IPS DF 6.9 (cell line): ENCODE results near the gene HLA-DOA.

Source experiments
- DNase-seq: peaks from one replicate; pipeline ENCODE4 v3.0.0-alpha.2; 2013; ENCODE audit warnings: low read depth, low spot score
- H3K27ac ChIP-seq: one replicate; pipeline ENCODE4 v1.5.1; 2013; ENCODE audit warnings: low read length, control low read depth
- H3K27me3 ChIP-seq: 2 replicates; pipeline ENCODE4 v1.6.1; 2013; ENCODE audit warnings: mild to moderate bottlenecking, low read length; ENCODE audit not compliant: control insufficient read depth, insufficient read depth
- H3K36me3 ChIP-seq: 2 replicates; pipeline ENCODE4 v1.6.1; 2013; ENCODE audit warnings: low read length; ENCODE audit not compliant: control insufficient read depth, insufficient read depth
- H3K4me1 ChIP-seq: 2 replicates; pipeline ENCODE4 v1.6.1; 2013; ENCODE audit warnings: low read length; ENCODE audit not compliant: control insufficient read depth, insufficient read depth
- H3K4me3 ChIP-seq: 2 replicates; pipeline ENCODE4 v1.5.1; 2013; ENCODE audit warnings: mild to moderate bottlenecking, low read length
- H3K9me3 ChIP-seq: 2 replicates; pipeline ENCODE4 v1.6.1; 2013; ENCODE audit warnings: low read length, inconsistent platforms; ENCODE audit not compliant: control insufficient read depth, insufficient read depth
- WGBS: extraction: QIAGEN DNeasy Blood & Tissue Kit; methylation state at CpG from one replicate; pipeline ENCODE4 v1.1.7; 2013; ENCODE audit warnings: mixed read lengths, missing lambda C conversion rate; ENCODE audit not compliant: insufficient read length, insufficient coverage; 5-methylcytosine and 5-hydroxymethylcytosine counted together

HLA-DOA gene

GRCh38 chr6:32993363-32993973 is 15.9 kb downstream of the HLA-DOA start:
- Histone ChIP-seq H3K9me3 (no peaks in the 10 kb centered on the region), H3K4me3 (no peak overlapping the region), H3K27me3 (no peaks in the 10 kb centered on the region), H3K27ac (no peak overlapping the region), H3K36me3 (no peaks in the 10 kb centered on the region), H3K4me1 (no peaks in the 10 kb centered on the region)
- no CpG with 5 or more reads among the region's 9 CpGs for WGBS
- no peak for DNase-seq

DNA sequence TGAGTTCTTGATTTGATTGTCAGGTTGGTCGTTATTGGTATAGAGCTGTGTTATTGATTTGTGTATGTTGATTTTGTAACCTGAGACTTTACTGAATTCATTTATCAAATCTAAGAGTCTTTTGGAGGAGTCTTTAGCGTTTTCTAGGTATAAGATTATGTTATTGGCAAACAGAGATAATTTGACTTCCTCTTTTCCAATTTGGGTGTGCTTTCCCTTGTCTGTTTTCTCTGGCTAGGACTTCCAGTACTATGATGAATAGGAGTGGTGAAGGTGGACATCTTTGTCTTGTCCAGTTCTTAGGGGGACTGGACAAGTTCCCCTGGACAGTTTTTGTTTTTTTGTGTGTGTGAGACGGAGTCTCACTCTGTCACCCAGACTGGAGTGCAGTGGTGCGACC is 17.4 kb downstream of the HLA-DOA start:
- Histone ChIP-seq H3K9me3 (no peaks in the 10 kb centered on the region), H3K4me1 (no peaks in the 10 kb centered on the region), H3K4me3 (no peak overlapping the region), H3K27me3 (no peaks in the 10 kb centered on the region), H3K36me3 (no peaks in the 10 kb centered on the region), H3K27ac (no peak overlapping the region)
- WGBS: 100% methylated on average over 1 of the region's 4 CpGs
- DNase-seq: no peak

DNA sequence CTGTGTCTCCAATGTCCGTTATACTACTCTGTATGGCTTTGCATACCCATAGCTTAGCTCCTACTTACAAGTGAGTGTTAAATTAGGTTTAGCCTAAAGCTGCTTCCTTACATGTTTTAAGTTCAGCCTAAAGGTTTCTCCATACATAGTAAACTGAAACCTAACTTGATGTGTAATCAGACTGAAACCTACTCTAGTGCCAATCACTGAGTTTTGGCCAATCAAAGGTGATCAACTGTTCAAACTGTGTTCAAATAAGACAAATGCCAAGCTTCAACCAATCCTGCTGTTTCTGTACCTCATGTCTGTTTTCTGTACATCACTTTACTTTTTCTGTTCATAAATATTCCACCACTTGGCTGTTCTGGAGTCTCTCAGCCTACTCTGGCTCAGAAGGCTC is 20.0 kb downstream of the HLA-DOA start:
- no CpG with 5 or more reads among the region's 1 CpG for WGBS
- Histone ChIP-seq H3K27me3 (no peaks in the 10 kb centered on the region), H3K9me3 (no peaks in the 10 kb centered on the region)

DNA sequence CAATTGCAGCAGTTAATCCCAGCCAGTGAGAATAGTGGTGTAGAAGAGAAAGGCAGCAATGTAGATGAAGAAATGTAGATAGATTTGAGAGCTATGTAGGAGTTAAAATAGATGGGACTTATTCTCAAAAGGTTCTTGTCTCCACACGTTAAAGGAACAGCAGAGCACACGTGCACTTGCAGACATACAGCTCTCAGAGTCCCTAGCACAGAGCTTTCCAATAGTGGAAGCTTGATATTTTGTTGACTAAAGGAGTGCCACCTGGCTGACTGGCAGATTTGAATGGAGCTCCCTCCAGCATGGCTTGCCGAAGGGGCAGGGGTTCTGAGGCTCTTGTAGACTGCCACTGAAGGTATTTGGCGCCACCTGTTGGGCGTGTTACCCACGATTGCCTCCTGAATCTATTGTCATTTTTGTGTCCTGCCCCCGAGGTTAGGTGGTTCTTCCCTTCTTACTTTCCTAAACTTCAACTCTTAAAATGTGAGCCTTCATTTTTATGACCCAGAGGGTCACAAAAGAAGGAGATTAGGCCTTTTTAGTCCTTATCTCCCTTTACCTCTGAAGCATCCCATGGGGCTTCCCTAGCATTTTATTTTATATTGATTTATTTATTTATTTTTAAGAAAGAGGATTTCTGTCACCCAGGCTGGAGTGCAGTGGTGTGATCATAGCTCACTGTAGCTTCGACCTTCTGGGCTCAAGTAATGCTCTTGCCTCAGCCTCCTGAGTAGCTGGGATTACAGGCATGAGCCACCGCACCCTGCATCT is 24.6 kb downstream of the HLA-DOA start:
- H3K4me1 ChIP-seq: no peaks in the 10 kb centered on the region
- DNase-seq: no peak
- H3K9me3 ChIP-seq: no peaks in the 10 kb centered on the region
- no peak overlapping the region for H3K4me3 ChIP-seq
- H3K36me3 ChIP-seq: peaks cover 10% of the 10 kb centered on the region
- no peak overlapping the region for H3K27ac ChIP-seq
- no peaks in the 10 kb centered on the region for H3K27me3 ChIP-seq
- no CpG with 5 or more reads among the region's 9 CpGs for WGBS

More for the DNA sequence above, 20.0 kb downstream of the HLA-DOA start:
- Histone ChIP-seq H3K27ac (no peak overlapping the region), H3K36me3 (no peaks in the 10 kb centered on the region), H3K4me1 (no peaks in the 10 kb centered on the region), H3K4me3 (no peak overlapping the region)
- DNase-seq: no peak

- Histone ChIP-seq H3K4me1 (no peaks in the 10 kb centered on the region), H3K27ac (no peak overlapping the region), H3K4me3 (no peak overlapping the region), H3K9me3 (no peaks in the 10 kb centered on the region), H3K36me3 (peaks cover 17% of the 10 kb centered on the region), H3K27me3 (no peaks in the 10 kb centered on the region)
- no CpG with 5 or more reads among the region's 3 CpGs for WGBS
- DNase-seq: no peak
Measured at GRCh38 chr6:32983964-32984621, 25.3 kb downstream of the HLA-DOA start.

DNA sequence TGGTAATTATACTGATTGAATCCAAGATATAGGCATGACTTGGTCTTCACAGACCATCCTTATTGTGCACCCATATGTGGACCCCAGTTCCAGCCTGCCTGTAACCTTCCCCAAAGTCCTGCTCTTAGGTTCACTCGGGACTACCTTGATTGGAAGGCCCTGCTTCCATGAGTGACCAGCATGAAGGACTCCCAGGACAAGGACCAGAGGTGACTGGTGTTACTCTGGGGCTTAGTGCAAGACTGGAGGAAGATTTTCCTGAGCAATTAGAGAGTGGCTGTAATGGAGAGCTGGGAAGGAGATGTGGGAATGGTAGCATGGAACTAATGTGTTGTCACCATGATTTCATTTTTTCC is 25.9 kb downstream of the HLA-DOA start:
- Histone ChIP-seq H3K27ac (no peak overlapping the region), H3K27me3 (no peaks in the 10 kb centered on the region), H3K36me3 (peaks cover 21% of the 10 kb centered on the region), H3K4me1 (no peaks in the 10 kb centered on the region), H3K9me3 (no peaks in the 10 kb centered on the region), H3K4me3 (no peak overlapping the region)
- DNase-seq: no peak
- WGBS: no CpG with 5 or more reads among the region's 1 CpG

DNA sequence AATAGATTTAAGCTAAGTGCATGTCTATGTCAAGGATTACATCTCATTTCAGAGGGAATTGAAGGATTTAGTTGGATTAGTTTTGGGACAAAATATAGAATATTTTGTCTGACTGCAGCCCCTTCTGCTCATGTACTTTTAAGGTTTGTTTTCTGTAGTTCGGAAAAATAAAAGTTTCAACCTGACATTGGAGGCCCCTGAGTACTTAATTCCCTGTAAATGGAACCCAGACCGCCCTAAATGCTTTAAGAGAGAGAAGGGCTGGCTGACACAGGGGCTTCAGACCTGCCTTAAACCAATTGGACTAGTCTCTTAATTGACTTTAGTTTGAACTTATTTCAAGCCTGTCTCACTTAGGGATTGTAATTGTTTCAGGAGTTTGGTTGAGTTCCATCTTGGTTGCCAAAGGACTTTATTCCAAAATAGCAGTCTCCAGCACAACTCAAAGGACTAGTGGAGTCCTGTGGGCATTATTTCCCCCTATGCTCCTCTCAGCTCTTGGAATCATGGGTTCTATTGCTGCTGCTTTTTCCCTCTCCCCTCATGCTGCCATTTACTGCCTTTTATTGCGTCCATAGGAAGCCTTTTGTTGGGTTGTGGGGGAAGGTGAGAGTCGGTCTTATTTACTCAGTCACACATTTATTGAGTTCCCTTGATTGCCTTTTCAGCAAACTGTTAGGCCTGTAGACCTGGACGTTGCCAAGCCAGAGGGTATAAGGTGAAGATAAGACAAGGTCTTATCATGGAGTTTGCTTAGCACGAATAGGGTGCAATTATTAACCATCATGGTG is 26.5 kb downstream of the HLA-DOA start:
- Histone ChIP-seq H3K9me3 (no peaks in the 10 kb centered on the region), H3K4me1 (no peaks in the 10 kb centered on the region), H3K4me3 (no peak overlapping the region), H3K36me3 (peaks cover 27% of the 10 kb centered on the region), H3K27me3 (no peaks in the 10 kb centered on the region), H3K27ac (no peak overlapping the region)
- WGBS: no CpG with 5 or more reads among the region's 6 CpGs
- no peak for DNase-seq

DNA sequence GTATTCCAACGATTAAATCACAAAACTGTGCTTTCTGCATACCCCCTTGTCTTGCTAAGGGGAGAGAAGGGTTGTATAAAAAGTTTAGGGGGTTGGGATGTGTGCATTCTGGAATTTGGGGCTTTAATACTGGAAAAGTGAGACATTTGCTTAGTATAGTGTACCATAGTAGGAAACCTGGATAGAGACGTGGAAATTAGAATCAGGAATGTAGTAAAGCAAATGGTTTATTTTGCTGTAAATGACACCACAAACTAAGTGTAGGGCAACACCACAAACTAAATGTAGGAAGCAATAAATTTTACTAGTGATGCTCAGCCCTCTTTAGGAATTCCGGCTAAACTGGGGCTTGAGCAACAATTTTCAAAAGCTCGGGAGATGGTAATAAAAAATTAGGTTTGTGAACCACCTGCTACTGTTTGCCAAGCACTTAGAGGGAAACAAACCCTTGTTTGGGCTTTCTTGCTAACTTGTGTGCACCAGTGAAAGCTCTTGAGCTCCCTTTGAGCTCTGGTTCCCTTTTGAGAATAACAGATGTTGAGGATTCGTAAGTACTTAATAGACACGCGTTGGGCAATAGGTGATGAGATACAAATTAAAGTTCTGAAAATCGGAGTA is 27.2 kb downstream of the HLA-DOA start:
- WGBS: no CpG with 5 or more reads among the region's 8 CpGs
- Histone ChIP-seq H3K9me3 (no peaks in the 10 kb centered on the region), H3K36me3 (peaks cover 34% of the 10 kb centered on the region), H3K4me1 (no peaks in the 10 kb centered on the region), H3K27me3 (no peaks in the 10 kb centered on the region), H3K27ac (no peak overlapping the region), H3K4me3 (no peak overlapping the region)
- DNase-seq: no peak

- no peaks in the 10 kb centered on the region for H3K4me1 ChIP-seq
- H3K4me3 ChIP-seq: no peak overlapping the region
- DNase-seq: no peak
- no peaks in the 10 kb centered on the region for H3K27me3 ChIP-seq
- peaks cover 47% of the 10 kb centered on the region for H3K36me3 ChIP-seq
- H3K27ac ChIP-seq: no peak overlapping the region
- no peaks in the 10 kb centered on the region for H3K9me3 ChIP-seq
- no CpG with 5 or more reads among the region's 11 CpGs for WGBS
Measured at GRCh38 chr6:32980488-32981038, 28.8 kb downstream of the HLA-DOA start.
